GM18519 (cell line): ENCODE measurements around the gene TES.
"Not testable (repeated sequence)": the region's sequence is repeated elsewhere in the genome, so short reads cannot be mapped to it uniquely, and the experiment has no call there.

ENCODE experiments used
- ATAC-seq: cut with Tn5 transposase; IDR thresholded peaks from one replicate; pipeline ENCODE4 v1.9.1; 2021; ENCODE audit warnings: mild to moderate bottlenecking, moderate library complexity; ENCODE audit not compliant: unreplicated experiment, low FRiP score

Gene TES, protein sequence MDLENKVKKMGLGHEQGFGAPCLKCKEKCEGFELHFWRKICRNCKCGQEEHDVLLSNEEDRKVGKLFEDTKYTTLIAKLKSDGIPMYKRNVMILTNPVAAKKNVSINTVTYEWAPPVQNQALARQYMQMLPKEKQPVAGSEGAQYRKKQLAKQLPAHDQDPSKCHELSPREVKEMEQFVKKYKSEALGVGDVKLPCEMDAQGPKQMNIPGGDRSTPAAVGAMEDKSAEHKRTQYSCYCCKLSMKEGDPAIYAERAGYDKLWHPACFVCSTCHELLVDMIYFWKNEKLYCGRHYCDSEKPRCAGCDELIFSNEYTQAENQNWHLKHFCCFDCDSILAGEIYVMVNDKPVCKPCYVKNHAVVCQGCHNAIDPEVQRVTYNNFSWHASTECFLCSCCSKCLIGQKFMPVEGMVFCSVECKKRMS

DNA sequence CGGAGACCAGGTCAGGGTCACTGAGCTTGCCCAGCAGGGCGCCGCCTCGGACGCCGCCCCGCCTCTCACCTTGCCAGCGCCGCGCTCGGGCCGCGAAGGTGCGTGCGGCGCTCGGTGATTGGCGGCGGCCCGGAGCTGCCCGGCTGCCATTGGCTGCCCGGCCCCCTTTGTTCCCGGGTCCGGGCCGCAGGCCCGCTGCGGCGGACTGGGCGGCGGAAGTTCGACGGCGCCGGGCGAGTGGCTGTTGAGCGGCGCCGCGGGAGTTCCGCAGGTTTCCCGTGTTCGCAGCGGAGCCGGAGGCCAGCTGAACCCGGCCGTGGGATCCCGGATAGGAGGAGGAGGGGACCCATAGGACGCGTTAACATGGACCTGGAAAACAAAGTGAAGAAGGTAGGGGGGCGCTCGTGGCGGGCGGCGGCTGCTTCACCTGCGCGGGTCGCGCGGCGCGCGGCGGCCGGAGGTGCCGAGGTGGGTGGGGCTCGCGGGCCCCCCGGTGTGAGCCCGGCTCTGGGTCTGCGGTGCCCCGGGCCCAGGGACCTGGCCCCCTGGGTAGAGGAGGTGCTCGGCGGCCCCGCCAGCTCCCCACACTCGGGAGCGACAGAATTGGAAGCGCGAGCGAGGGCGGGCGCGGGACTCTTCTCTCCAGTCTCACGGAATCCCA is at the start of gene TES:
TSS of gene TES (plus strand) at position 195 of the 661 bp plus-strand sequence. CDS start at position 364, 169 bp downstream.
- ATAC-seq = peak; percentile 68

GRCh38 chr7:116161728-116162127 is 48.6 kb upstream of the TES start:
- no peak for ATAC-seq

DNA sequence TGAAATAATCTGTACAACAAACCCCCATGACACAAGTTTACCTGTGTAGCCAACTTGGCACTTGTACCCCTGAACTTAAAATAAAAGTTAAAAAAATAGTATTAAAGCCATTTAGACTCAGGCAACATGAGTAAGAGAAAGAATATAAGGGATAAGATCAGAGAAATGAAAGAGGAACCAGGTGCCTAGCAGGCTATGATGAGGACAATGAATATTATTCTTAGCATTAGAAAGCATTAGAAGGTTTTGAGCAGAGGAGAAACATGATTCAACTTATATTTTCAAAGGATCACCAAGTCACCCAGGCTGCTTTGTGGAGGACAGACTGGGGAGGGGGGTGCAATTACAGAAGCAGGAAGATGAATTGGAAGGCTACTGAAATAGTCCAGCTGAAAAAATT is 48.1 kb upstream of the TES start:
- no peak for ATAC-seq

- ATAC-seq = no peak
These were observed 47.3 kb upstream of the TES start for GRCh38 chr7:116162992-116163391.

DNA sequence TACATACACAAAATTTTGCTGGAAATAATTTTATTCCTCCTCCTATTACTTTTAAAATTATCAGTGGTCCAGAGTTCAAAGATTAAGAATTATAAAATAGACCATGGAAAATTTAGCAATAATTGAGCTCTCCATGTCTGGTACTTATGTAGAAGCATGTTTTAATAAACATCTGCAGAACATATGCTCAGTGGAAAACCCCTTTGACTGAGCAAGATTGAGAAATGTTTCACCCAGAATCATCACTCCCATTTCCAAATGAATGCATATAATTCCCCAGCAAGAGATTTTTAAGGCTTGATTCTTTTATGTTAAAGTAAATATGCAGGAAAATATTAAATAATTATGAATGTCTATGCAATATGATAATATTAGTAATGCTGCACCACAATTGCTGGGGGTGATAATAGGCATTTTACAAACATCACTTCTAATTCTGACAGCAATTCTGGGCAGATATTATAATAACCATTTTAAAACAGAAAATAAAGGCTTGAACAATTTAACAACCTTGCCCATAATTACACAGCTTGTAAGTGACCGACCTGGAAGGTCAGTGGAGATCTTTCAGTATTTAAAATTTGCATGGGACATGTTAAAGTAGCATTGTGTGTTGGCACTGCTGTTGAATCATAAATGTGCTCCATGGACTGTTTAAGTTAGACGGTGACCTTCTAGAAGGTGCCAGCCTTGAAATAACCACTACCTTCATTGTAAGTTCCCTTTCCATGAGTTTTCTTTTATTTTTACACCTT is 45.6 kb upstream of the TES start:
- ATAC-seq = no peak

DNA sequence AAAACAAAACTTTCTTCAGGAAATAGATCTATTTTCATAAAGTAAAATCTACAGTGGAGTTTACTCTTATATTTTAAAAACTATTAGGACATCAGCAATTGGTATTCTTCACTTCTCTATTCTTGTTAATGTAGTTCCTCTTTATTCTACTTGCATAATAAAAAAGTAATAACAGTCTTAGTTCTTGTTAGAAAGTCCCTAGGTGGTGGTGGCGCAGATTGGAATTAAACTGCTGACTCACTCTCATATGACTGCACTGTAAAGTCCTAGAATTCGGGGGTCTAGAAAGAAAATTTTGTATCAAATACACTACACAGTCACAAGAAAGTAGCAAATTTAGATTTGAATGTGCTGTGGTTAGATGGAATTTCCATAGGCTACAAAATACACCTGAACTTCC is 44.6 kb upstream of the TES start:
- peak; percentile 83 for ATAC-seq

- ATAC-seq = no peak
These were observed 44.2 kb upstream of the TES start for GRCh38 chr7:116166156-116166555.

- no peak for ATAC-seq
These were observed 43.2 kb upstream of the TES start for GRCh38 chr7:116167177-116167576.

- ATAC-seq = no peak
These were observed 41.3 kb upstream of the TES start for GRCh38 chr7:116169060-116169459.

DNA sequence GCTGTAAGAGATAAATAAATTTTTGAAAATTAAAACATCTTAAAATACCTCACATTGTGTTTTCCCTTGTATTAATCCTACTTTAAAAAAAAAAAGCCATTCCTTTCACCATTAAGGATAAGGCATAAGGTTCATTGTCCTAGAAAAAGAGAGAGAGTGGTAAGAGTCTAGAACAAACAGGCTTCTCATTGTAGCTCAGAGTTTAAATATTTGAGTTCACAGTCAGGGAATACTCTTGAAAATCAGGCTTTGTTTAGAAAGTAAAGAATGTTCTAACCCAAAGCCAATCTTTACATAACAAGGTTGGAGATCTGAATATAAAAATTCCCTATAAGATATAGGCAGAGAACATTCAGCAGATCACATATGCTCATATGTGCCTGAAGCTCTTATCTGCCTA is 40.2 kb upstream of the TES start:
- no peak for ATAC-seq

- no peak for ATAC-seq
These were observed 39.2 kb upstream of the TES start for GRCh38 chr7:116171094-116171493.

GRCh38 chr7:116172353-116172752 is 38.0 kb upstream of the TES start:
- no peak for ATAC-seq

- ATAC-seq = peak; percentile 51
These were observed 37.0 kb upstream of the TES start for GRCh38 chr7:116173051-116174028.

DNA sequence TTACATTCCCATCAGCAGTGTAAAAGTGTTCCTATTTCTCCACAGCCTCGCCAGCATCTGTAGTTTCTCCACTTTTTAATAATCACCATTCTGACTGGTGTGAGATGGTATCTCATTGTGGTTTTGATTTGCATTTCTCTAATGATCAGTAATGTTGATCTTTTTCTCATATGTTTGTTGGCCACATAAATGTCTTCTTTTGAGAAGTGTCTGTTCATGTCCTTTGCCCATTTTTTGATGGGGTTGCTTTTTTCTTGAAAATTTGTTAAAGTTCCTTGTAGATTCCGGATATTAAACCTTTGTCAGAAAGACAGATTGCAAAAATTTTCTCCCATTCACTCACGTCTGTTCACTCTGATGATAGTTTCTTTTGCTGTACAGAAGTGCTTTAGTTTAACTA is 35.2 kb upstream of the TES start:
- ATAC-seq = not testable (repeated sequence)

- ATAC-seq = no peak
These were observed 34.1 kb upstream of the TES start for GRCh38 chr7:116176226-116176625.

- ATAC-seq = no peak
These were observed 33.3 kb upstream of the TES start for GRCh38 chr7:116177009-116177408.

- ATAC-seq = peak; percentile 76
These were observed 30.0 kb upstream of the TES start for GRCh38 chr7:116180302-116180701.

DNA sequence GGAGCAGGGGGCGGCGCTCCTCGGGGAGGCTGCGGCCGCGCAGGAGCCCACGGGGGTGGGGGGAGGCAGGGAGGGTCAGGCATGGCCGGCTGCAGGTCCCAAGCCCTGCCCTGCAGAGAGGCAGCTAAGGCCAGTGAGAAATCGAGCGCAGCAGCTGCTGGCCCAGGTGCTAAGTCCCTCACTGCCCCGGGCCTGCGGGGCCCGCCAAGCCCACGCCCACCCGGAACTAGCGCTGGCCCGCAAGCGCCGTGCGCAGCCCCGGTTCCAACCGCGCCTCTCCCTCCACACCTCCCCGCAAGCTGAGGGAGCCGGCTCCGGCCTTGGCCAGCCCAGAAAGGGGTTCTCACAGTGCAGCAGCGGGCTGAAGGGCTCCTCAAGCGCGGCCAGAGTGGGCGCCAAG is 28.3 kb upstream of the TES start:
- ATAC-seq = no peak

- ATAC-seq = no peak
These were observed 24.9 kb upstream of the TES start for GRCh38 chr7:116185450-116185849.

DNA sequence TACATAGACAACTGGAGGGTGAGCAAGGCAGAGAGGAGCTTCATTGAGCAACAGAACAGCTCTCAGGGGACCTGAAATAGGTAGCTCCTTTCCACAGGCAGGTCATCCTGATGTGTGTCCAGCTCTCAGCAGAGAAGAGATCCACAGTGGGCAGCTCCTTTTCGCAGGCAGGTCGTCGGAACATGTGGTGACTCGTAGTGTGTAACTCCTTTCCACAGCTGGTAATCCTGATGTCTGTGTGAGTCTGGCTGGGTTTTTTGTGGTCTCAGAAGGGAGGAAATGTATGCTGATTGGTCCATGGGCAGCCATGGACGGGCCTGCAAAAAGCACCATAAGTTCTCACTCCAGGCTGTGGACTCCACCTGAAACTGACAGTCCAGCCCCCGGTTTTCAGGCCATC is 24.4 kb upstream of the TES start:
- no peak for ATAC-seq
